Lower lobe of right lung (tissue), 2 donors: ENCODE measurements around the gene PRELP. TPM values are rescaled to one million over a fixed set of nuclear protein-coding genes. Genes with fewer than 3 reads are reported as not detected.
A peak's percentile ranks its signal among the peaks of the same experiment; 100 is the strongest.

Experiments
- ATAC-seq, 2 donors: fragments of 200-7000 bp; cut with Tn5 transposase; one replicate each; pipeline ENCODE4 v1.9.1; 2020 to 2022; ENCODE audit warnings: mild to moderate bottlenecking in 2 of 2, moderate library complexity in 2 of 2
- DNase-seq: peaks from one replicate; pipeline ENCODE4 v3.0.0-alpha.2; 2020
- H3K27ac ChIP-seq: fragments of 200-600 bp; one replicate; pipeline ENCODE4 v1.8.0; 2022
- H3K27me3 ChIP-seq: fragments of 200-600 bp; one replicate; pipeline ENCODE4 v1.8.0; 2022; ENCODE audit warnings: low read depth
- H3K36me3 ChIP-seq: fragments of 200-600 bp; one replicate; pipeline ENCODE4 v1.8.0; 2022; ENCODE audit warnings: mild to moderate bottlenecking
- H3K4me1 ChIP-seq: fragments of 200-600 bp; one replicate; pipeline ENCODE4 v1.8.0; 2022
- H3K4me3 ChIP-seq: fragments of 200-600 bp; one replicate; pipeline ENCODE4 v1.8.0; 2022; ENCODE audit warnings: mild to moderate bottlenecking
- H3K9me3 ChIP-seq: fragments of 200-600 bp; one replicate; pipeline ENCODE4 v1.8.0; 2022
- intact Hi-C: fragments of 100-400 bp; cut with DNase I; formaldehyde crosslinking; loops from one replicate; pipeline ENCODE4 v1.11.0; 2022
- total RNA-seq: library from RNA; stranded (reverse); fragmentation: NEBNext Ultra II Directional; extraction: Animal tissue kit (Norgen Biotek cat#: 25700); gene quantifications from one replicate; pipeline ENCODE4 v1.2.1, GENCODE V29; 2021
- TF ChIP-seq, protein P1 (sequence below): fragments of 200-600 bp; IDR thresholded peaks from one replicate; pipeline ENCODE4 v1.8.0; 2022; ENCODE audit warnings: antibody characterized with exemption, mild to moderate bottlenecking
- donor health status: DM: no; HTN: yes; CAD: no; lungs with severe emphysema.

Gene PRELP
- total RNA-seq, 1 donor from 2014 or later = 47.5 TPM

DNA sequence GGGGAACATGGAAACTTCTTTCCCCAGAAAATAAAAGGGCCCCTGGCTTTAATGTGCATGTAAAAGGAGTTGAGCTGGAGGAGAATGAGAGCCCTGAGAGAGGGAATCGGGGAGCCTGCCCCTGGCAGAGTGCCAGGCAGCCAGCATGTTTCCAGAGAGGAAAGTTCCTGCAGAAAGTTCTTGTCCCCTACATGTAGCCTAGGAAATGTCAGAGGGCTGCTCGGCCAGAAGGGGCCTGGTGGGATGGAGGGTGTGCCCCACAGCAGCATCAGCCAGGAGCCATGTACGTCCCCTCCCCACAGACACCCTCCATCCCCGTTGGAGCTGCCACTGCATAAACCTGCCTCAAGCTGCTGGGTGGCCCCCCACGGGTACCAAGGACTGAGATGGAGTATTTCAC is 5.4 kb upstream of the PRELP start:
- Histone ChIP-seq H3K4me3 (no peak overlapping the region), H3K27me3 (no peaks in the 10 kb centered on the region), H3K9me3 (no peaks in the 10 kb centered on the region), H3K27ac (no peak overlapping the region), H3K4me1 (peaks cover 19% of the 10 kb centered on the region), H3K36me3 (no peaks in the 10 kb centered on the region)
- ATAC-seq (no peak), DNase-seq (no peak)
- intact Hi-C loops = no loop called here
- TF ChIP-seq, protein P1, sequence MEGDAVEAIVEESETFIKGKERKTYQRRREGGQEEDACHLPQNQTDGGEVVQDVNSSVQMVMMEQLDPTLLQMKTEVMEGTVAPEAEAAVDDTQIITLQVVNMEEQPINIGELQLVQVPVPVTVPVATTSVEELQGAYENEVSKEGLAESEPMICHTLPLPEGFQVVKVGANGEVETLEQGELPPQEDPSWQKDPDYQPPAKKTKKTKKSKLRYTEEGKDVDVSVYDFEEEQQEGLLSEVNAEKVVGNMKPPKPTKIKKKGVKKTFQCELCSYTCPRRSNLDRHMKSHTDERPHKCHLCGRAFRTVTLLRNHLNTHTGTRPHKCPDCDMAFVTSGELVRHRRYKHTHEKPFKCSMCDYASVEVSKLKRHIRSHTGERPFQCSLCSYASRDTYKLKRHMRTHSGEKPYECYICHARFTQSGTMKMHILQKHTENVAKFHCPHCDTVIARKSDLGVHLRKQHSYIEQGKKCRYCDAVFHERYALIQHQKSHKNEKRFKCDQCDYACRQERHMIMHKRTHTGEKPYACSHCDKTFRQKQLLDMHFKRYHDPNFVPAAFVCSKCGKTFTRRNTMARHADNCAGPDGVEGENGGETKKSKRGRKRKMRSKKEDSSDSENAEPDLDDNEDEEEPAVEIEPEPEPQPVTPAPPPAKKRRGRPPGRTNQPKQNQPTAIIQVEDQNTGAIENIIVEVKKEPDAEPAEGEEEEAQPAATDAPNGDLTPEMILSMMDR = no peak

DNA sequence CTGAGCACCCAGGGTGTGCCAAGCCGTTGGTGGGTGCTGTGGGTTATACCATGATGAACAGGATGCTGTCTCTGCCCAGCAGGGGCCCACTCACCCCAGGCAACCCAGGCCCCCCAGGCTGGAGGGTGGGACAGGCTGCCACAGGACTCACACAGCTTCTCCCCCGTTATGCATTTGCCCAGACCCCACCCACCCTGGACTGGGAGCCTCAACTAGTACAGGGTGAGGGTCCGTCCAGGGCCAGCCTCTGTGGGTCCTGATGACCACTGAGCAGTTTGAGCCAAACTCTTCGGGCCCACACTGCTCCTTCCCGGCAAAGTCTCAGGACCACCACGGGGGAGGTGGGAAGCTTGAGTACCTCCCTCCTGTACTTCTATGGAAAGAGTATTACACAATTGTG is 3.8 kb upstream of the PRELP start:
- ATAC-seq (no peak), DNase-seq (no peak)
- Histone ChIP-seq H3K27ac (no peak overlapping the region), H3K4me3 (no peak overlapping the region), H3K9me3 (no peaks in the 10 kb centered on the region), H3K27me3 (no peaks in the 10 kb centered on the region), H3K4me1 (peaks cover 3% of the 10 kb centered on the region), H3K36me3 (no peaks in the 10 kb centered on the region)
- TF ChIP-seq, protein P1 = no peak
- intact Hi-C loops = no loop called here

DNA sequence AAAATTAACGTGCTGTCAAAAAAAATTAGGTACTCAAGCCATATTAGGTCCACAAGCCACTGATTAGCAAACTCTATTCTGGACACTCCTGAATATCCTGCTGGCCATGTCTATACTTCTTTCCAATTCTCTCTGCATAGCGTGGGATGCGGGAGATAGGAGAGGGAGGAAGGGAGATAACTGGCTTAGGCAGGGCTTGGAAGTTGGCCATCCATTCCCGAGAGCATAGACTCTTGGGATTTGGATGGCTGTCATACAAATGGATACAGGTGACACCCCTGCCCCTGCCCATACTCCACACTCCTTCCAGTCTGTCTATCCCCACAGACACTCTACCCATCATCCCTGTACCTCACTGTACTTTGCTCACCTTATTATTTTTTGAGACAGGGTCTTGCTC is 2.3 kb upstream of the PRELP start:
- TF ChIP-seq, protein P1 = no peak
- H3K36me3 ChIP-seq = no peaks in the 10 kb centered on the region
- intact Hi-C loops = no loop called here
- ATAC-seq = no peak
- H3K4me1 ChIP-seq = no peaks in the 10 kb centered on the region
- H3K9me3 ChIP-seq = no peaks in the 10 kb centered on the region
- no peak overlapping the region for H3K4me3 ChIP-seq
- no peaks in the 10 kb centered on the region for H3K27me3 ChIP-seq
- H3K27ac ChIP-seq = no peak overlapping the region
- DNase-seq = no peak

DNA sequence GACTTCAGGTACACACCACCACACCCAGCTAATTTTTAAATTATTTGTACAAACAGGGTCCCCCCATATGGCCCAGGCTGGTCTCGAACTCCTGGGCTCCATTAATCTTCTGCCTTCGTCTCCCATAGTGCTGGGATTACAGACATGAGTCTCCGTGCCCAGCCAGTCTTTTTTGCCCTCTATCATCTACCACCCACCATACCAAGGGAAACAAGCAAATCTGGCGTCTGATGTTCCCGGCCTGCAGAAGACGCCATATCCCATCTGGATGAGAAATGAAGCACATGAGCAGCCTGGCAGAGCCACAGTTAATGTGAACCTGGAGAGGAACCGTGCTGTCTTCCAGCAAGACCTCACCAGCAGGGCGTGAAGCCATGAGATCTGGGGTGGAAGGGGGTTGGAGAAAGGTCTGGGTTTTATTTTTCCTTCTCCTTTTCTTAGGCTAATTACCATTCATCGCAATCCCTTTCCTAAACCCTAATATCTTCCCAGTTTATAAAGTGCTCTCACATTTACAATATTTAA is 1.8 kb upstream of the PRELP start:
- Histone ChIP-seq H3K9me3 (no peaks in the 10 kb centered on the region), H3K4me3 (no peak overlapping the region), H3K36me3 (no peaks in the 10 kb centered on the region), H3K27ac (no peak overlapping the region), H3K4me1 (no peaks in the 10 kb centered on the region), H3K27me3 (no peaks in the 10 kb centered on the region)
- ATAC-seq (no peak), DNase-seq (no peak)
- intact Hi-C loops = no loop called here
- TF ChIP-seq, protein P1 = no peak

DNA sequence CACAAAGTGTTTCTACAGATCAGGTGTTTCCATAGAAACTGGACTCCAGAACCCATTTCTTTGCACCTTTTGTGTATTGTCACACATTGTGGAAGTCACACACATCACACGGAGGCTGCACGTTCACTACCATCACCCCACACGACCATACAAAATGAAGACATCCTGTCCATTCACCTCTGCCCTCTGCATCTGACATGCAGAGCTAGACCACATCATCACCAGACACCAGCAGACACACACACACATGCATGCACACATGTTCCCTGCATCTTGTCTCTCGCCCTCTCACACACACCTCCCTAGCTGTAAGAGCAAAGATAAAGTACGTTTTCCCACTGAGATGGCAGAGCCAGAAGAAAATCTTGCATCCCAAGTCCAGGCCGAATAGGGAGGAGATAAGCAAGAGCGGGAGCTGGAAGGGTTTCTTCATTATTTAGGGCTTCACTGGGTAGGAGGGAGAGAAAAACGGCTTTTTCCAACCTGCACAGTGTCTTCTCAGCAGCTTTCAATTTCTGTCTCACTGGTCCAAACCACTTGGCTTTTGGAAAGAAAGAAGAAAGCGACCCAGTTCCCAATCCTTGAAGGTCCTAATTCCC is 709 bp downstream of the PRELP start:
- Histone ChIP-seq H3K4me1 (peaks cover 12% of the 10 kb centered on the region), H3K27ac (peak overlapping the region; percentile 77), H3K27me3 (no peaks in the 10 kb centered on the region), H3K36me3 (no peaks in the 10 kb centered on the region), H3K4me3 (peak overlapping the region; percentile 48), H3K9me3 (no peaks in the 10 kb centered on the region)
- TF ChIP-seq, protein P1 = no peak
- intact Hi-C loops = no loop called here
- ATAC-seq (no peak), DNase-seq (no peak)
